Measurements from ENCODE around the gene NUP50.

Gene NUP50

GRCh38 chr22:45179276-45180049, 15.7 kb downstream of the NUP50 start:
- TF ChIP-seq TCF4 (CRISPR knock-in tag; IDR thresholded peaks at IDR 0.05; ENCODE audit: borderline replicate concordance) (no peak), PPARA (CRISPR knock-in tag; IDR thresholded peaks at IDR 0.05; ENCODE audit: borderline replicate concordance) (no peak), CREB5 (CRISPR knock-in tag; IDR thresholded peaks at IDR 0.05; ENCODE audit: low read depth) (no peak), ZFP30 (CRISPR knock-in tag; IDR thresholded peaks at IDR 0.05) (no peak), POU6F1 (CRISPR knock-in tag; IDR thresholded peaks at IDR 0.05; ENCODE audit: borderline replicate concordance, low read depth) (no peak), GLIS3 (CRISPR knock-in tag; IDR thresholded peaks at IDR 0.05) (no peak), RARB (CRISPR knock-in tag; IDR thresholded peaks at IDR 0.05) (no peak), TOX (CRISPR knock-in tag; IDR thresholded peaks at IDR 0.05; ENCODE audit: borderline replicate concordance) (no peak), SNAI2 (CRISPR knock-in tag; IDR thresholded peaks at IDR 0.05) (no peak), CSDC2 (CRISPR knock-in tag; IDR thresholded peaks at IDR 0.05) (no peak), ZFP3 (CRISPR knock-in tag; IDR thresholded peaks at IDR 0.05) (no peak), PATZ1 (CRISPR knock-in tag; IDR thresholded peaks at IDR 0.05; ENCODE audit: borderline replicate concordance) (no peak)
- ATAC-seq: no peak

- no peak for ATAC-seq
Observed at GRCh38 chr22:45180146-45180679, 16.5 kb downstream of the NUP50 start.

GRCh38 chr22:45181240-45181639, 17.5 kb downstream of the NUP50 start:
- ATAC-seq: no peak
- TF ChIP-seq ISL1 (CRISPR knock-in tag; IDR thresholded peaks at IDR 0.05) (no peak), ZNF70 (CRISPR knock-in tag; IDR thresholded peaks at IDR 0.05) (no peak), ZFP30 (CRISPR knock-in tag; IDR thresholded peaks at IDR 0.05) (no peak), SNAI2 (CRISPR knock-in tag; IDR thresholded peaks at IDR 0.05) (no peak), CSRNP3 (CRISPR knock-in tag; IDR thresholded peaks at IDR 0.05) (no peak), CREB5 (CRISPR knock-in tag; IDR thresholded peaks at IDR 0.05; ENCODE audit: low read depth) (no peak), TCF4 (CRISPR knock-in tag; IDR thresholded peaks at IDR 0.05; ENCODE audit: borderline replicate concordance) (no peak), ZNF8 (CRISPR knock-in tag; IDR thresholded peaks at IDR 0.05) (no peak), PPARA (CRISPR knock-in tag; IDR thresholded peaks at IDR 0.05; ENCODE audit: borderline replicate concordance) (no peak), ZNF565 (CRISPR knock-in tag; conservative IDR thresholded peaks at IDR 0.05; ENCODE audit: low read depth) (no peak), RARB (CRISPR knock-in tag; IDR thresholded peaks at IDR 0.05) (no peak), POU6F1 (CRISPR knock-in tag; IDR thresholded peaks at IDR 0.05; ENCODE audit: borderline replicate concordance, low read depth) (no peak), GLIS3 (CRISPR knock-in tag; IDR thresholded peaks at IDR 0.05) (no peak), TSHZ2 (CRISPR knock-in tag; IDR thresholded peaks at IDR 0.05) (no peak), BACH2 (CRISPR knock-in tag; IDR thresholded peaks at IDR 0.05; ENCODE audit: borderline replicate concordance) (no peak), ESRRG (CRISPR knock-in tag; IDR thresholded peaks at IDR 0.05) (no peak), ZC3H10 (CRISPR knock-in tag; IDR thresholded peaks at IDR 0.05) (no peak), ARNTL (CRISPR knock-in tag; IDR thresholded peaks at IDR 0.05; ENCODE audit: borderline replicate concordance, low read depth) (no peak), ZFP3 (CRISPR knock-in tag; IDR thresholded peaks at IDR 0.05) (no peak), TOX (CRISPR knock-in tag; IDR thresholded peaks at IDR 0.05; ENCODE audit: borderline replicate concordance) (no peak)

More at GRCh38 chr22:45180146-45180679, 16.5 kb downstream of the NUP50 start:
- no peak for TF ChIP-seq TOX (CRISPR knock-in tag; IDR thresholded peaks at IDR 0.05; ENCODE audit: borderline replicate concordance)
